Trophoblast cell (in vitro differentiated cells and primary cell): ENCODE data around the gene TCP11.

ENCODE experiments used
- DNase-seq, 2 donors: peaks; one replicate each; pipeline ENCODE4 v3.0.0-alpha.2; 2016
- H2AFZ ChIP-seq: 2 replicates; pipeline ENCODE4 v1.6.1; 2013; ENCODE audit warnings: low read length, moderate library complexity, mild to moderate bottlenecking; ENCODE audit not compliant: insufficient read depth, poor library complexity
- H2AK5ac ChIP-seq: 2 replicates; pipeline ENCODE4 v1.6.1; 2013; ENCODE audit warnings: mild to moderate bottlenecking, low read length
- H2BK120ac ChIP-seq: 2 replicates; pipeline ENCODE4 v1.6.1; 2013; ENCODE audit warnings: low read length, mild to moderate bottlenecking, moderate library complexity; ENCODE audit not compliant: insufficient read depth, poor library complexity
- H2BK12ac ChIP-seq: 2 replicates; pipeline ENCODE4 v1.6.1; 2013; ENCODE audit warnings: mild to moderate bottlenecking, low read length, moderate library complexity
- H2BK5ac ChIP-seq: 2 replicates; pipeline ENCODE4 v1.6.1; 2013; ENCODE audit warnings: low read length, low read depth, moderate library complexity, mild to moderate bottlenecking; ENCODE audit not compliant: poor library complexity
- H3K14ac ChIP-seq: 2 replicates; pipeline ENCODE4 v1.6.1; 2013; ENCODE audit warnings: mild to moderate bottlenecking, low read length
- H3K18ac ChIP-seq: 2 replicates; pipeline ENCODE4 v1.6.1; 2013; ENCODE audit warnings: mild to moderate bottlenecking, low read length
- H3K23ac ChIP-seq: 2 replicates; pipeline ENCODE4 v1.6.1; 2013; ENCODE audit warnings: low read length
- H3K27ac ChIP-seq: 2 replicates; pipeline ENCODE4 v1.5.1; 2013; ENCODE audit warnings: low read depth, mild to moderate bottlenecking, inconsistent platforms, low read length, moderate library complexity
- H3K27me3 ChIP-seq: 2 replicates; pipeline ENCODE4 v1.6.1; 2013; ENCODE audit warnings: inconsistent platforms, mild to moderate bottlenecking, low read length, moderate library complexity; ENCODE audit not compliant: insufficient read depth
- H3K36me3 ChIP-seq, 2 experiments: 1 replicate in 1 of 2; 2 replicates in 1 of 2; pipeline ENCODE4 v1.6.1; 2013; ENCODE audit warnings: low read length in 2 of 2, mild to moderate bottlenecking in 2 of 2, moderate library complexity in 1 of 2; ENCODE audit not compliant: insufficient read depth in 2 of 2, control insufficient read depth in 1 of 2
- H3K4ac ChIP-seq: 2 replicates; pipeline ENCODE4 v1.6.1; 2013; ENCODE audit warnings: low read depth, mild to moderate bottlenecking, low read length, moderate library complexity
- H3K4me1 ChIP-seq, 2 experiments: 1 replicate in 1 of 2; 2 replicates in 1 of 2; pipeline ENCODE4 v1.6.1; 2013; ENCODE audit warnings: low read length in 2 of 2, mild to moderate bottlenecking in 2 of 2, moderate library complexity in 1 of 2; ENCODE audit not compliant: insufficient read depth in 2 of 2, control insufficient read depth in 1 of 2
- H3K4me2 ChIP-seq: 2 replicates; pipeline ENCODE4 v1.6.1; 2013; ENCODE audit warnings: inconsistent platforms, mild to moderate bottlenecking, low read length, moderate library complexity
- H3K4me3 ChIP-seq: 2 replicates; pipeline ENCODE4 v1.5.1; 2013; ENCODE audit warnings: mild to moderate bottlenecking, low read depth, low read length, inconsistent platforms
- H3K79me1 ChIP-seq: one replicate; pipeline ENCODE4 v1.6.1; 2013; ENCODE audit warnings: low read length
- H3K79me2 ChIP-seq: 2 replicates; pipeline ENCODE4 v1.6.1; 2013; ENCODE audit warnings: low read length, mild to moderate bottlenecking; ENCODE audit not compliant: control insufficient read depth, insufficient read depth, poor library complexity
- H3K9ac ChIP-seq: 2 replicates; pipeline ENCODE4 v1.6.1; 2013; ENCODE audit warnings: mild to moderate bottlenecking, low read length
- H3K9me3 ChIP-seq: 2 replicates; pipeline ENCODE4 v1.6.1; 2013; ENCODE audit warnings: low read depth, mild to moderate bottlenecking, control low read depth, inconsistent platforms, low read length; ENCODE audit not compliant: insufficient read depth
- H4K12ac ChIP-seq: 2 replicates; pipeline ENCODE4 v1.6.1; 2013; ENCODE audit warnings: low read depth, mild to moderate bottlenecking, low read length, moderate library complexity
- H4K8ac ChIP-seq: 2 replicates; pipeline ENCODE4 v1.6.1; 2013; ENCODE audit warnings: low read depth, mild to moderate bottlenecking, low read length, moderate library complexity
- H4K91ac ChIP-seq: one replicate; pipeline ENCODE4 v1.6.1; 2013; ENCODE audit warnings: low read depth, mild to moderate bottlenecking, low read length, moderate library complexity
- WGBS: extraction: QIAGEN DNeasy Blood & Tissue Kit; methylation state at CpG from one replicate; pipeline ENCODE4 v1.1.7; 2013; ENCODE audit warnings: missing lambda C conversion rate; ENCODE audit not compliant: insufficient read length, insufficient coverage; ENCODE audit errors: extremely low coverage; 5-methylcytosine and 5-hydroxymethylcytosine counted together

TCP11 gene

GRCh38 chr6:35147486-35147885 lies 6.3 kb upstream of the TCP11 start:
- H3K27ac ChIP-seq = no peak overlapping the region
- H2AK5ac ChIP-seq = no peak overlapping the region
- no peak overlapping the region for H3K23ac ChIP-seq

DNA sequence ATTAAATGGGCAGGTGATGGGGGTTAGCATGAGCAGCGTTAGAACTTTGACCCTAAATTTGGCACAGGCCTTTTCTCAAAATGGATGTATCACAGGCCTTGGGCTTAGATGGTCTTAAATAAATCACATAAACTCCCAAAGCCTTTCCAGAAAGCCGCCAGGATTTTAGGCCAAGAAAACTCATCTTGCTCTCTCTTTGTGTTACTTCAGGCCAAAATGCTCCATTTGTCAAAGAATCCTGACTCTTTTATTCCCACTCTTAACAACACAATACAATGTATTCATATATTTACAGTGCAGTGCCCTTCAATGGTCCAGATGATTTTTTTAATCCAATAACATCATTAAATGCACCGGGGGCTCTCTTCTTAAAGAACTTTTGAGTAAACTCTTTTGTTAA lies 5.9 kb upstream of the TCP11 start:
- Histone ChIP-seq H2BK12ac (no peak overlapping the region), H3K79me1 (peaks cover 5% of the 10 kb centered on the region), H3K79me2 (peaks cover 2% of the 10 kb centered on the region), H3K4me3 (no peak overlapping the region), H3K4ac (no peak overlapping the region), H3K14ac (no peak overlapping the region), H2BK120ac (no peak overlapping the region), H2BK5ac (no peak overlapping the region), H3K4me1 (peaks cover 9 to 10% of the 10 kb centered on the region in 2 experiments), H3K27me3 (no peaks in the 10 kb centered on the region), H3K9ac (no peak overlapping the region), H4K12ac (no peak overlapping the region), H2AFZ (no peak overlapping the region), H3K23ac (no peak overlapping the region), H3K9me3 (peaks cover 1% of the 10 kb centered on the region), H2AK5ac (no peak overlapping the region), H3K36me3 (no peaks in the 10 kb centered on the region), H3K4me2 (no peak overlapping the region), H4K8ac (no peak overlapping the region), H3K27ac (no peak overlapping the region), H3K18ac (no peak overlapping the region), H4K91ac (no peak overlapping the region)
- WGBS = no CpG with 5 or more reads among the region's 3 CpGs
- DNase-seq = no peak

More at GRCh38 chr6:35147486-35147885, 6.3 kb upstream of the TCP11 start:
- peaks cover 5% of the 10 kb centered on the region for H3K79me1 ChIP-seq
- H3K18ac ChIP-seq = no peak overlapping the region
- peaks cover 9 to 10% of the 10 kb centered on the region in 2 experiments for H3K4me1 ChIP-seq
- no peak overlapping the region for H3K4me3 ChIP-seq
- no peak overlapping the region for H2BK5ac ChIP-seq
- no peak overlapping the region for H2BK120ac ChIP-seq
- no peak overlapping the region for H3K14ac ChIP-seq
- H3K36me3 ChIP-seq = no peaks in the 10 kb centered on the region
- H3K27me3 ChIP-seq = no peaks in the 10 kb centered on the region
- H4K91ac ChIP-seq = no peak overlapping the region
- no peak overlapping the region for H2AFZ ChIP-seq
- WGBS = no CpG with 5 or more reads among the region's 3 CpGs
- no peak for DNase-seq
- H4K12ac ChIP-seq = no peak overlapping the region
- no peak overlapping the region for H4K8ac ChIP-seq
- no peak overlapping the region for H3K9ac ChIP-seq
- H3K4me2 ChIP-seq = no peak overlapping the region
- H2BK12ac ChIP-seq = no peak overlapping the region
- peaks cover 1% of the 10 kb centered on the region for H3K9me3 ChIP-seq
- H3K4ac ChIP-seq = no peak overlapping the region
- peaks cover 2% of the 10 kb centered on the region for H3K79me2 ChIP-seq

GRCh38 chr6:35146453-35146852 lies 5.3 kb upstream of the TCP11 start:
- Histone ChIP-seq H3K18ac (no peak overlapping the region), H3K4me3 (no peak overlapping the region), H3K79me1 (peaks cover 5% of the 10 kb centered on the region), H4K8ac (no peak overlapping the region), H2BK5ac (no peak overlapping the region), H3K27me3 (no peaks in the 10 kb centered on the region), H3K9me3 (peaks cover 1% of the 10 kb centered on the region), H2AFZ (no peak overlapping the region), H2BK12ac (no peak overlapping the region), H4K91ac (no peak overlapping the region), H3K36me3 (no peaks in the 10 kb centered on the region), H3K23ac (no peak overlapping the region), H3K4me2 (no peak overlapping the region), H3K4me1 (peaks cover 9 to 10% of the 10 kb centered on the region in 2 experiments), H3K9ac (no peak overlapping the region), H3K27ac (no peak overlapping the region), H3K79me2 (peaks cover 2% of the 10 kb centered on the region), H2AK5ac (no peak overlapping the region), H2BK120ac (no peak overlapping the region), H4K12ac (no peak overlapping the region), H3K4ac (no peak overlapping the region), H3K14ac (no peak overlapping the region)
- no CpG with 5 or more reads among the region's 6 CpGs for WGBS
- peak; percentile 31 to 70 for DNase-seq

DNA sequence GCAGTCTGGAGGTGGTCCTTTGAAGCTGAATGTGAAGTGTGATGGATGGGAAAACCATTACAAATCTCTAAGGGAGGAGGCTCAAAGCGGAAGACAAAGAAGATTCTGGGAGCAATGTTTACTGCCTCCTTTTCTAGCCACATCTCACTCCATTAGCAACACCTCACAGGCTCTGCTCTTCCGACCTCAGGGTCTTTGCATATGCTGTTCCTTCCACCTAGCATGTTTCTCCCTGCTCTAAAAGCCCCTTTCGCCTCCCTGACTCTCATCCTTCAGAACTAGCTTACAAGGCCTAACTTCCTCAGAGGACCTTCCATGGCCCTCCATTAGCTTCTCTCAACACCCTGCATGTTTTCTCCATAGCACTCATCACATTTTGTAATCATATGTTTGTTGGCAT lies 4.6 kb upstream of the TCP11 start:
- H2BK120ac ChIP-seq = no peak overlapping the region
- no CpG with 5 or more reads among the region's 3 CpGs for WGBS
- no peak overlapping the region for H3K18ac ChIP-seq

More for the DNA sequence above, 4.6 kb upstream of the TCP11 start:
- Histone ChIP-seq H3K14ac (no peak overlapping the region), H2BK5ac (no peak overlapping the region), H3K23ac (no peak overlapping the region), H2BK12ac (no peak overlapping the region), H3K4me3 (no peak overlapping the region), H3K79me2 (peaks cover 2% of the 10 kb centered on the region), H3K9me3 (peaks cover 3% of the 10 kb centered on the region), H2AFZ (no peak overlapping the region), H3K4ac (no peak overlapping the region), H2AK5ac (no peak overlapping the region), H4K12ac (no peak overlapping the region), H3K36me3 (no peaks in the 10 kb centered on the region), H3K4me1 (peaks cover 9 to 10% of the 10 kb centered on the region in 2 experiments), H3K9ac (no peak overlapping the region), H3K27ac (no peak overlapping the region), H4K8ac (no peak overlapping the region), H3K4me2 (no peak overlapping the region), H3K79me1 (peaks cover 5% of the 10 kb centered on the region), H4K91ac (no peak overlapping the region), H3K27me3 (no peaks in the 10 kb centered on the region)
- DNase-seq = no peak
